WERI-Rb-1 (cell line): ENCODE measurements around the gene LRATD1.

ENCODE experiments used
- DNase-seq: peaks from one replicate; pipeline ENCODE4 v3.0.0-alpha.2; 2020
- H3K27ac ChIP-seq: fragments of 250-450 bp; sonication (Bioruptor Pico); 2 replicates; pipeline ENCODE4 v1.5.1; 2020; ENCODE audit warnings: mild to moderate bottlenecking, moderate library complexity
- H3K27me3 ChIP-seq: fragments of 250-450 bp; sonication (Bioruptor Pico); 2 replicates; pipeline ENCODE4 v1.5.1; 2021; ENCODE audit warnings: mild to moderate bottlenecking, low read depth, moderate library complexity; ENCODE audit not compliant: insufficient read depth, severe bottlenecking
- H3K36me3 ChIP-seq: fragments of 250-450 bp; sonication (Bioruptor Pico); 2 replicates; pipeline ENCODE4 v1.5.1; 2020; ENCODE audit warnings: mild to moderate bottlenecking, moderate library complexity
- H3K4me3 ChIP-seq: 2 replicates; pipeline ENCODE4 v1.5.1; 2011; ENCODE audit warnings: low read depth, mild to moderate bottlenecking, control low read depth, low read length
- H3K9me3 ChIP-seq: fragments of 250-450 bp; sonication (Bioruptor Pico); 2 replicates; pipeline ENCODE4 v1.5.1; 2021; ENCODE audit warnings: mild to moderate bottlenecking, moderate library complexity; ENCODE audit not compliant: severe bottlenecking
- TF ChIP-seq, protein P1 (sequence below): IDR thresholded peaks from 2 replicates; pipeline ENCODE4 v1.5.1; 2011; ENCODE audit warnings: low read depth, mild to moderate bottlenecking, control low read depth, inconsistent platforms, low read length

LRATD1 gene

DNA sequence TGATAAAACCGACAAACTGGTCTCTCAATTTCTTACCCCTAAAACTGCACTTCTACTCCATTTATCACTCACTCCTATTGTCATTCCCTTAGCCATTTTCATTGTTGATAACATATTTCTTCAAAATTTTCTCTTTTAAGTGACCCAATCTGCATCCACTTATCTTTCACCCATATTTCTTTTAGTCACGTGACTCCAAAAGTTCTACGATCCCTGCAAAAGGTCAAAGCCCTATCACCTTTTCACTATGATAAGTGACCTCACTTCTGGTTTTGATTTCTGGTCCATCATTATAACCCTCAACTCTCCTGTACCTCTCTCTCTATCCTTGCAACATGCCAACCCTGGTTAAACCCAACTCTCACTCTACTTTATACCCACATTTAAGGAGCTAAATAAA lies 49.1 kb downstream of the LRATD1 start:
- DNase-seq: no peak
- Histone ChIP-seq H3K36me3 (no peaks in the 10 kb centered on the region), H3K9me3 (no peaks in the 10 kb centered on the region), H3K27me3 (no peaks in the 10 kb centered on the region), H3K4me3 (no peak overlapping the region), H3K27ac (no peak overlapping the region)
- TF ChIP-seq, protein P1, sequence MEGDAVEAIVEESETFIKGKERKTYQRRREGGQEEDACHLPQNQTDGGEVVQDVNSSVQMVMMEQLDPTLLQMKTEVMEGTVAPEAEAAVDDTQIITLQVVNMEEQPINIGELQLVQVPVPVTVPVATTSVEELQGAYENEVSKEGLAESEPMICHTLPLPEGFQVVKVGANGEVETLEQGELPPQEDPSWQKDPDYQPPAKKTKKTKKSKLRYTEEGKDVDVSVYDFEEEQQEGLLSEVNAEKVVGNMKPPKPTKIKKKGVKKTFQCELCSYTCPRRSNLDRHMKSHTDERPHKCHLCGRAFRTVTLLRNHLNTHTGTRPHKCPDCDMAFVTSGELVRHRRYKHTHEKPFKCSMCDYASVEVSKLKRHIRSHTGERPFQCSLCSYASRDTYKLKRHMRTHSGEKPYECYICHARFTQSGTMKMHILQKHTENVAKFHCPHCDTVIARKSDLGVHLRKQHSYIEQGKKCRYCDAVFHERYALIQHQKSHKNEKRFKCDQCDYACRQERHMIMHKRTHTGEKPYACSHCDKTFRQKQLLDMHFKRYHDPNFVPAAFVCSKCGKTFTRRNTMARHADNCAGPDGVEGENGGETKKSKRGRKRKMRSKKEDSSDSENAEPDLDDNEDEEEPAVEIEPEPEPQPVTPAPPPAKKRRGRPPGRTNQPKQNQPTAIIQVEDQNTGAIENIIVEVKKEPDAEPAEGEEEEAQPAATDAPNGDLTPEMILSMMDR: no peak
